ENCODE data around the gene NSDHL. TPM values are rescaled to one million over a fixed set of nuclear protein-coding genes. Genes with fewer than 3 reads are reported as not detected.

Gene NSDHL
- total and polyA plus RNA-seq, 2 of the 4 experiments (the other 2 are of a cell fraction) = 22.8 to 26.0 TPM

DNA sequence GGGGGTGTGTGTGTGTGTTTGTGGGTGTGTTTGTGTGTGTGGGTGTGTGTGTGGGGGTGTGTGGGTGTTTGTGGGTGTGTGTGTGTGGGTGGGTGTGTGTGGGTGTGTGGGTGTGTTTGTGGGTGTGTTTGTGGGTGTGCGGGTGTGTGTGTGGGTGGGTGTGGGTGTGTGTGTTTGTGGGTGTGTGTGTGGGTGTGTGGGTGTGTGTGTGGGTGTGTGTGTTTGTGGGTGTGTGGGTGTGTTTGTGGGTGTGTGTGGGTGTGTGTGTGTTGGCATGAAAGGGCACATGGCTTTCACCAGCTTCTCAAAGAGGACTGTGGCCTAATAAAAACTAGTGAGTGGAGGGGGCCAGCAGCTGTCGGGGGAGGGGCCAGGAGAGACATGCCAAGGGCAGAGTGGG lies 41.7 kb downstream of the NSDHL start:
- no peak overlapping the region for H3K4me2 ChIP-seq (ENCODE audit: low read depth, low read length)
- no peak overlapping the region for H2BK15ac ChIP-seq (ENCODE audit: low read depth, low read length)
- no peak for DNase-seq
- no peaks in the 10 kb centered on the region for H3K4me1 ChIP-seq (ENCODE audit: control insufficient read depth, insufficient read depth, low read length)
- no peak overlapping the region for H2AK5ac ChIP-seq (ENCODE audit: low read depth, low read length)
- H4K8ac ChIP-seq (ENCODE audit: low read depth in 2 of 2, low read length in 2 of 2) = no peak overlapping the region
- no peak overlapping the region for H3K23ac ChIP-seq (ENCODE audit: low read depth, low read length)
- dilution Hi-C loops (cut with HindIII; ENCODE audit: low sequenced_read_pairs, unreplicated experiment) (no loop called here), intact Hi-C loops (cut with micrococcal nuclease) (no loop called here), in situ Hi-C loops (cut with MboI; ENCODE audit: low sequenced_read_pairs) (no loop called here)
- no peak overlapping the region for H3K9ac ChIP-seq (ENCODE audit: low read depth, low read length)
- H3K14ac ChIP-seq (replicated peaks; ENCODE audit: low read depth, low read length) = no peak overlapping the region
- ATAC-seq (ENCODE audit: low read depth) = no peak
- H4K91ac ChIP-seq (ENCODE audit: insufficient read depth, low read depth, low read length) = no peak overlapping the region
- H3K56ac ChIP-seq (ENCODE audit: extremely low read depth, insufficient read depth, low read length) = no peak overlapping the region
- H3K9me1 ChIP-seq (ENCODE audit: insufficient read depth, low read length) = no peaks in the 10 kb centered on the region
- no peak overlapping the region for H2AFZ ChIP-seq (replicated peaks; ENCODE audit: low read length, poor library complexity)
- H3K27ac ChIP-seq (ENCODE audit: insufficient read depth, low read length) = no peak overlapping the region
- TF ChIP-seq, protein P1, sequence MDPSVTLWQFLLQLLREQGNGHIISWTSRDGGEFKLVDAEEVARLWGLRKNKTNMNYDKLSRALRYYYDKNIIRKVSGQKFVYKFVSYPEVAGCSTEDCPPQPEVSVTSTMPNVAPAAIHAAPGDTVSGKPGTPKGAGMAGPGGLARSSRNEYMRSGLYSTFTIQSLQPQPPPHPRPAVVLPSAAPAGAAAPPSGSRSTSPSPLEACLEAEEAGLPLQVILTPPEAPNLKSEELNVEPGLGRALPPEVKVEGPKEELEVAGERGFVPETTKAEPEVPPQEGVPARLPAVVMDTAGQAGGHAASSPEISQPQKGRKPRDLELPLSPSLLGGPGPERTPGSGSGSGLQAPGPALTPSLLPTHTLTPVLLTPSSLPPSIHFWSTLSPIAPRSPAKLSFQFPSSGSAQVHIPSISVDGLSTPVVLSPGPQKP (IDR thresholded peaks at IDR 0.05; ENCODE audit: borderline replicate concordance, low read depth, low read length) = no peak
- TF ChIP-seq CEBPB (IDR thresholded peaks at IDR 0.05; ENCODE audit: low read depth, low read length) (no peak), MAFK (IDR thresholded peaks at IDR 0.05; ENCODE audit: low read depth, low read length) (no peak), RCOR1 (IDR thresholded peaks at IDR 0.05; ENCODE audit: insufficient replicate concordance, low read length) (no peak), RAD21 (IDR thresholded peaks at IDR 0.05; ENCODE audit: low read length) (no peak), FOS (IDR thresholded peaks at IDR 0.05; ENCODE audit: low read depth, low read length) (no peak), BHLHE40 (IDR thresholded peaks at IDR 0.05; ENCODE audit: low read depth, low read length) (no peak)
- TF ChIP-seq, protein P2, sequence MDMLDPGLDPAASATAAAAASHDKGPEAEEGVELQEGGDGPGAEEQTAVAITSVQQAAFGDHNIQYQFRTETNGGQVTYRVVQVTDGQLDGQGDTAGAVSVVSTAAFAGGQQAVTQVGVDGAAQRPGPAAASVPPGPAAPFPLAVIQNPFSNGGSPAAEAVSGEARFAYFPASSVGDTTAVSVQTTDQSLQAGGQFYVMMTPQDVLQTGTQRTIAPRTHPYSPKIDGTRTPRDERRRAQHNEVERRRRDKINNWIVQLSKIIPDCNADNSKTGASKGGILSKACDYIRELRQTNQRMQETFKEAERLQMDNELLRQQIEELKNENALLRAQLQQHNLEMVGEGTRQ (IDR thresholded peaks at IDR 0.05; ENCODE audit: low read depth, low read length) = no peak
- TF ChIP-seq, protein P3, sequence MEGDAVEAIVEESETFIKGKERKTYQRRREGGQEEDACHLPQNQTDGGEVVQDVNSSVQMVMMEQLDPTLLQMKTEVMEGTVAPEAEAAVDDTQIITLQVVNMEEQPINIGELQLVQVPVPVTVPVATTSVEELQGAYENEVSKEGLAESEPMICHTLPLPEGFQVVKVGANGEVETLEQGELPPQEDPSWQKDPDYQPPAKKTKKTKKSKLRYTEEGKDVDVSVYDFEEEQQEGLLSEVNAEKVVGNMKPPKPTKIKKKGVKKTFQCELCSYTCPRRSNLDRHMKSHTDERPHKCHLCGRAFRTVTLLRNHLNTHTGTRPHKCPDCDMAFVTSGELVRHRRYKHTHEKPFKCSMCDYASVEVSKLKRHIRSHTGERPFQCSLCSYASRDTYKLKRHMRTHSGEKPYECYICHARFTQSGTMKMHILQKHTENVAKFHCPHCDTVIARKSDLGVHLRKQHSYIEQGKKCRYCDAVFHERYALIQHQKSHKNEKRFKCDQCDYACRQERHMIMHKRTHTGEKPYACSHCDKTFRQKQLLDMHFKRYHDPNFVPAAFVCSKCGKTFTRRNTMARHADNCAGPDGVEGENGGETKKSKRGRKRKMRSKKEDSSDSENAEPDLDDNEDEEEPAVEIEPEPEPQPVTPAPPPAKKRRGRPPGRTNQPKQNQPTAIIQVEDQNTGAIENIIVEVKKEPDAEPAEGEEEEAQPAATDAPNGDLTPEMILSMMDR (conservative IDR thresholded peaks at IDR 0.05; ENCODE audit: low read depth, low read length) = no peak
- H4K5ac ChIP-seq (ENCODE audit: low read depth, low read length) = no peak overlapping the region
- no peak overlapping the region for H2BK120ac ChIP-seq (ENCODE audit: low read depth, low read length)
- H2BK5ac ChIP-seq (ENCODE audit: low read depth, low read length, poor library complexity, severe bottlenecking) = no peak overlapping the region
- no TSS peak for BruUV-seq (replicated peaks)
- no peaks in the 10 kb centered on the region for H4K20me1 ChIP-seq (ENCODE audit: insufficient read depth, low read length)
- no peak overlapping the region for H2AK9ac ChIP-seq (replicated peaks; ENCODE audit: low read depth, low read length, poor library complexity)
- peaks cover 11% of the 10 kb centered on the region; the same call in 1 of the 2 replicates for H3K9me3 ChIP-seq (ENCODE audit: control insufficient read depth, insufficient read depth, low read length)
- H3K36me3 ChIP-seq (ENCODE audit: control insufficient read depth, insufficient read depth, low read length) = peaks cover 9% of the 10 kb centered on the region
- no peaks in the 10 kb centered on the region; the same call in 1 of the 2 replicates for H3K27me3 ChIP-seq (ENCODE audit: control insufficient read depth, insufficient read depth, low read length)
- H3K4me3 ChIP-seq (ENCODE audit: insufficient read depth, low read depth, low read length) = no peak overlapping the region
- no CpG with 5 or more reads among the region's 2 CpGs for WGBS, 2 experiments (ENCODE audit: extremely low coverage in 2 of 2, insufficient read length in 1 of 2)
- no peak overlapping the region for H3K18ac ChIP-seq (ENCODE audit: low read depth, low read length)
- H3K4ac ChIP-seq (ENCODE audit: low read depth, low read length) = no peak overlapping the region
- ChIA-PET POLR2A (ENCODE audit: unreplicated experiment) (no interaction called here), CTCF (no interaction called here)
- H2BK20ac ChIP-seq (ENCODE audit: low read depth, low read length) = no peak overlapping the region
- H3K79me1 ChIP-seq (ENCODE audit: low read depth in 1 of 2, low read length in 2 of 2) = no peaks in the 10 kb centered on the region
